SJSA1 (cell line): ENCODE results near the gene TBX18. TPM values are rescaled to one million over a fixed set of nuclear protein-coding genes. Genes with fewer than 3 reads are reported as not detected.

ENCODE experiments used
- DNase-seq, 2 experiments: peaks; one replicate each; pipeline ENCODE4 v3.0.0-alpha.2; 2015 to 2020; ENCODE audit warnings: low spot score in 2 of 2, low read depth in 1 of 2
- H3K27ac ChIP-seq: fragments of 250-450 bp; sonication (Bioruptor Pico); 2 replicates; pipeline ENCODE4 v1.5.1; 2020; ENCODE audit warnings: mild to moderate bottlenecking, moderate library complexity
- H3K27me3 ChIP-seq: fragments of 250-450 bp; sonication (Bioruptor Pico); replicated peaks from 2 replicates; pipeline ENCODE4 v1.5.1; 2020; ENCODE audit warnings: mild to moderate bottlenecking, moderate library complexity
- H3K36me3 ChIP-seq: fragments of 250-450 bp; sonication (Bioruptor Pico); 2 replicates; pipeline ENCODE4 v1.5.1; 2020; ENCODE audit warnings: mild to moderate bottlenecking
- H3K4me1 ChIP-seq: fragments of 250-450 bp; sonication (Bioruptor Pico); replicated peaks from 2 replicates; pipeline ENCODE4 v1.6.1; 2021; ENCODE audit warnings: mild to moderate bottlenecking
- H3K4me3 ChIP-seq: fragments of 250-450 bp; sonication (Bioruptor Pico); 2 replicates; pipeline ENCODE4 v1.5.1; 2020; ENCODE audit warnings: mild to moderate bottlenecking
- H3K9me3 ChIP-seq: fragments of 250-450 bp; sonication (Bioruptor Pico); replicated peaks from 2 replicates; pipeline ENCODE4 v1.5.1; 2020; ENCODE audit warnings: mild to moderate bottlenecking
- total RNA-seq: library from RNA; depleted of rRNA; stranded (reverse); fragments of >200 nt; shearing (Covaris generic); gene quantifications from 2 replicates; pipeline ENCODE4 v1.2.3, GENCODE V29; 2014

TBX18 gene
- total RNA-seq, 1 experiment from 2014 or later: 35.1 TPM

GRCh38 chr6:84665401-84665800, 99.0 kb downstream of the TBX18 start:
- H3K27me3 ChIP-seq: no peaks in the 10 kb centered on the region
- no peak overlapping the region for H3K27ac ChIP-seq
- DNase-seq: no peak

GRCh38 chr6:84663866-84664265, 100.5 kb downstream of the TBX18 start:
- Histone ChIP-seq H3K36me3 (no peaks in the 10 kb centered on the region), H3K4me1 (0 out of 2 replicates have a peak, but pooled peaks cover 3% of the 10 kb centered on the region), H3K27me3 (no peaks in the 10 kb centered on the region), H3K9me3 (no peaks in the 10 kb centered on the region), H3K27ac (no peak overlapping the region), H3K4me3 (no peak overlapping the region)
- DNase-seq: no peak

More at GRCh38 chr6:84665401-84665800, 99.0 kb downstream of the TBX18 start:
- 0 out of 2 replicates have a peak, but pooled peaks cover 3% of the 10 kb centered on the region for H3K4me1 ChIP-seq
- no peaks in the 10 kb centered on the region for H3K36me3 ChIP-seq
- no peak overlapping the region for H3K4me3 ChIP-seq
- H3K9me3 ChIP-seq: no peaks in the 10 kb centered on the region

- Histone ChIP-seq H3K27ac (no peak overlapping the region), H3K27me3 (no peaks in the 10 kb centered on the region), H3K9me3 (no peaks in the 10 kb centered on the region), H3K4me3 (no peak overlapping the region), H3K36me3 (no peaks in the 10 kb centered on the region), H3K4me1 (peaks cover 10% of the 10 kb centered on the region)
- no peak for DNase-seq
Measured at GRCh38 chr6:84657486-84657885, 106.9 kb downstream of the TBX18 start.

GRCh38 chr6:84657025-84657424, 107.4 kb downstream of the TBX18 start:
- Histone ChIP-seq H3K27ac (no peak overlapping the region), H3K36me3 (no peaks in the 10 kb centered on the region), H3K27me3 (no peaks in the 10 kb centered on the region), H3K4me1 (peaks cover 13% of the 10 kb centered on the region), H3K9me3 (no peaks in the 10 kb centered on the region), H3K4me3 (no peak overlapping the region)
- no peak for DNase-seq

GRCh38 chr6:84653027-84653551, 111.3 kb downstream of the TBX18 start:
- Histone ChIP-seq H3K27ac (peak overlapping the region; percentile 69), H3K9me3 (no peaks in the 10 kb centered on the region), H3K4me3 (no peak overlapping the region), H3K4me1 (peaks cover 23% of the 10 kb centered on the region), H3K36me3 (no peaks in the 10 kb centered on the region), H3K27me3 (no peaks in the 10 kb centered on the region)
- DNase-seq: no peak

- H3K36me3 ChIP-seq: no peaks in the 10 kb centered on the region
- H3K27ac ChIP-seq: peak overlapping the region; percentile 69
- peak; percentile 52 to 81 for DNase-seq
- no peak overlapping the region for H3K4me3 ChIP-seq
- no peaks in the 10 kb centered on the region for H3K9me3 ChIP-seq
- H3K27me3 ChIP-seq: no peaks in the 10 kb centered on the region
- H3K4me1 ChIP-seq: peaks cover 23% of the 10 kb centered on the region
Measured at GRCh38 chr6:84652356-84653026, 111.9 kb downstream of the TBX18 start.

GRCh38 chr6:84651583-84651982, 112.8 kb downstream of the TBX18 start:
- H3K36me3 ChIP-seq: no peaks in the 10 kb centered on the region
- no peak overlapping the region for H3K4me3 ChIP-seq
- H3K27ac ChIP-seq: peak overlapping the region; percentile 69
- H3K27me3 ChIP-seq: no peaks in the 10 kb centered on the region
- H3K4me1 ChIP-seq: peaks cover 23% of the 10 kb centered on the region
- H3K9me3 ChIP-seq: no peaks in the 10 kb centered on the region
- DNase-seq: no peak

- Histone ChIP-seq H3K9me3 (no peaks in the 10 kb centered on the region), H3K4me1 (peaks cover 48% of the 10 kb centered on the region), H3K36me3 (no peaks in the 10 kb centered on the region), H3K27ac (no peak overlapping the region), H3K27me3 (no peaks in the 10 kb centered on the region), H3K4me3 (no peak overlapping the region)
- DNase-seq: no peak
Measured at GRCh38 chr6:84648444-84648843, 116.0 kb downstream of the TBX18 start.

GRCh38 chr6:84645563-84646266, 118.7 kb downstream of the TBX18 start:
- Histone ChIP-seq H3K4me1 (peaks cover 31% of the 10 kb centered on the region), H3K4me3 (no peak overlapping the region)
- DNase-seq: peak in 1 of 2 experiments; percentile 52

GRCh38 chr6:84645000-84645399, 119.4 kb downstream of the TBX18 start:
- Histone ChIP-seq H3K36me3 (no peaks in the 10 kb centered on the region), H3K27me3 (no peaks in the 10 kb centered on the region), H3K4me3 (no peak overlapping the region), H3K4me1 (peaks cover 32% of the 10 kb centered on the region), H3K27ac (peak overlapping the region; percentile 63), H3K9me3 (no peaks in the 10 kb centered on the region)
- DNase-seq: peak in 1 of 2 experiments; percentile 58

More at GRCh38 chr6:84645563-84646266, 118.7 kb downstream of the TBX18 start:
- Histone ChIP-seq H3K27ac (peak overlapping the region; percentile 63), H3K27me3 (no peaks in the 10 kb centered on the region), H3K36me3 (no peaks in the 10 kb centered on the region), H3K9me3 (no peaks in the 10 kb centered on the region)

- H3K4me3 ChIP-seq: no peak overlapping the region
- no peak for DNase-seq
- H3K9me3 ChIP-seq: no peaks in the 10 kb centered on the region
- no peaks in the 10 kb centered on the region for H3K36me3 ChIP-seq
- H3K4me1 ChIP-seq: peaks cover 39% of the 10 kb centered on the region
- H3K27me3 ChIP-seq: no peaks in the 10 kb centered on the region
- no peak overlapping the region for H3K27ac ChIP-seq
Measured at GRCh38 chr6:84643778-84644177, 120.6 kb downstream of the TBX18 start.

- no peaks in the 10 kb centered on the region for H3K9me3 ChIP-seq
- no peak overlapping the region for H3K27ac ChIP-seq
- DNase-seq: no peak
- no peak overlapping the region for H3K4me3 ChIP-seq
- peaks cover 36% of the 10 kb centered on the region for H3K4me1 ChIP-seq
- H3K27me3 ChIP-seq: no peaks in the 10 kb centered on the region
- no peaks in the 10 kb centered on the region for H3K36me3 ChIP-seq
Measured at GRCh38 chr6:84641076-84641475, 123.3 kb downstream of the TBX18 start.

- Histone ChIP-seq H3K36me3 (no peaks in the 10 kb centered on the region), H3K27me3 (no peaks in the 10 kb centered on the region), H3K9me3 (no peaks in the 10 kb centered on the region), H3K4me1 (peaks cover 26% of the 10 kb centered on the region), H3K27ac (no peak overlapping the region), H3K4me3 (no peak overlapping the region)
- no peak for DNase-seq
Measured at GRCh38 chr6:84639396-84639795, 125.0 kb downstream of the TBX18 start.

GRCh38 chr6:84638286-84638685, 126.1 kb downstream of the TBX18 start:
- no peak for DNase-seq
- Histone ChIP-seq H3K27ac (no peak overlapping the region), H3K36me3 (no peaks in the 10 kb centered on the region), H3K4me3 (no peak overlapping the region), H3K9me3 (no peaks in the 10 kb centered on the region), H3K27me3 (no peaks in the 10 kb centered on the region), H3K4me1 (peaks cover 21% of the 10 kb centered on the region)
